Measurements from ENCODE around the gene LGMN. TPM values are rescaled to one million over a fixed set of nuclear protein-coding genes. Genes with fewer than 3 reads are reported as not detected.
"Not testable (repeated sequence)": the region's sequence is repeated elsewhere in the genome, so short reads cannot be mapped to it uniquely, and the experiment has no call there.

Gene LGMN
- total and polyA plus RNA-seq, 3 experiments from 2014 or later = 6.0 to 7.0 (median 7.0) TPM

GRCh38 chr14:92680330-92680729 lies 68.1 kb downstream of the LGMN start:
- H3K27ac ChIP-seq (ENCODE audit: low read depth, low read length); H3K27me3 Mint-ChIP-seq; DNase-seq; POLR2A ChIA-PET; H3K4me3 Mint-ChIP-seq; H3K9me3 ChIP-seq (ENCODE audit: low read length); H3K9me3 Mint-ChIP-seq; H3K4me3 ChIP-seq (ENCODE audit: low read length); H3K27me3 ChIP-seq (ENCODE audit: insufficient read depth, low read length, poor library complexity, severe bottlenecking): not testable (repeated sequence)
- peaks cover 30 to 39% (median 30%) of the 10 kb centered on the region in 3 donors for H3K4me1 Mint-ChIP-seq
- Histone ChIP-seq H3K4me1 (ENCODE audit: insufficient read depth, low read length) (peaks cover 33% of the 10 kb centered on the region), H3K36me3 (ENCODE audit: insufficient read depth, low read length) (peaks cover 64% of the 10 kb centered on the region)
- CTCF ChIA-PET = interaction anchor here (0.7 to 3.7 kb wide), 18 partner anchors 10 to 546 kb away, joined by 3 to 35 read pairs (median 4); partner anchors contain the start of gene RIN3
- H3K27ac Mint-ChIP-seq = peak overlapping the region in 5 of 8 donors; percentile 19 to 97 (median 68)
- peaks cover 6 to 82% (median 13%) of the 10 kb centered on the region in 3 donors for H3K36me3 Mint-ChIP-seq

GRCh38 chr14:92679246-92679645 lies 69.2 kb downstream of the LGMN start:
- peaks cover 59% of the 10 kb centered on the region for H3K36me3 ChIP-seq (ENCODE audit: insufficient read depth, low read length)
- H3K4me1 Mint-ChIP-seq = peaks cover 34 to 46% (median 35%) of the 10 kb centered on the region in 3 donors
- POLR2A ChIA-PET = no interaction called here
- H3K27ac Mint-ChIP-seq = peak overlapping the region in 4 of 8 donors; percentile 20 to 69 (median 56)
- peaks cover 35% of the 10 kb centered on the region for H3K4me1 ChIP-seq (ENCODE audit: insufficient read depth, low read length)
- H3K27ac ChIP-seq (ENCODE audit: low read depth, low read length) = no peak overlapping the region
- H3K27me3 ChIP-seq (ENCODE audit: insufficient read depth, low read length, poor library complexity, severe bottlenecking) = no peaks in the 10 kb centered on the region
- no peak overlapping the region for H3K4me3 ChIP-seq (ENCODE audit: low read length)
- no peak for DNase-seq
- CTCF ChIA-PET = interaction anchor here (0.7 to 1.9 kb wide), 2 partner anchors 218 to 617 kb away, joined by 3 to 7 read pairs; no protein-coding TSS in a partner anchor
- H3K4me3 Mint-ChIP-seq = no peak overlapping the region
- peaks cover 0 to 2% of the 10 kb centered on the region in 2 donors for H3K27me3 Mint-ChIP-seq
- no peaks in the 10 kb centered on the region for H3K9me3 Mint-ChIP-seq
- H3K9me3 ChIP-seq (ENCODE audit: low read length) = no peaks in the 10 kb centered on the region
- H3K36me3 Mint-ChIP-seq = peaks cover 6 to 83% (median 18%) of the 10 kb centered on the region in 3 donors

GRCh38 chr14:92678766-92679165 lies 69.7 kb downstream of the LGMN start:
- CTCF ChIA-PET = no interaction called here

GRCh38 chr14:92677955-92678354 lies 70.5 kb downstream of the LGMN start:
- Histone ChIP-seq H3K9me3 (ENCODE audit: low read length) (no peaks in the 10 kb centered on the region), H3K27me3 (ENCODE audit: insufficient read depth, low read length, poor library complexity, severe bottlenecking) (no peaks in the 10 kb centered on the region), H3K36me3 (ENCODE audit: insufficient read depth, low read length) (peaks cover 50% of the 10 kb centered on the region), H3K4me3 (ENCODE audit: low read length) (no peak overlapping the region), H3K27ac (ENCODE audit: low read depth, low read length) (no peak overlapping the region), H3K4me1 (ENCODE audit: insufficient read depth, low read length) (peaks cover 35% of the 10 kb centered on the region)
- Mint-ChIP-seq H3K9me3 (no peaks in the 10 kb centered on the region), H3K27me3 (peaks cover 0 to 2% of the 10 kb centered on the region in 2 donors), H3K36me3 (peaks cover 6 to 85% (median 18%) of the 10 kb centered on the region in 3 donors), H3K27ac (peak overlapping the region in 2 of 8 donors; percentile 56 to 90), H3K4me1 (peaks cover 35 to 53% (median 36%) of the 10 kb centered on the region in 3 donors), H3K4me3 (no peak overlapping the region)
- DNase-seq = no peak
- ChIA-PET CTCF (no interaction called here), POLR2A (no interaction called here)

More at GRCh38 chr14:92678766-92679165, 69.7 kb downstream of the LGMN start:
- no peak overlapping the region for H3K4me3 ChIP-seq (ENCODE audit: low read length)
- H3K9me3 Mint-ChIP-seq = no peaks in the 10 kb centered on the region
- DNase-seq = peak in 1 of 5 donors; percentile 17
- no peaks in the 10 kb centered on the region for H3K27me3 ChIP-seq (ENCODE audit: insufficient read depth, low read length, poor library complexity, severe bottlenecking)
- H3K27ac Mint-ChIP-seq = peak overlapping the region in 4 of 8 donors; percentile 20 to 90 (median 60)
- H3K27ac ChIP-seq (ENCODE audit: low read depth, low read length) = no peak overlapping the region
- H3K36me3 ChIP-seq (ENCODE audit: insufficient read depth, low read length) = peaks cover 54% of the 10 kb centered on the region
- POLR2A ChIA-PET = no interaction called here
- no peaks in the 10 kb centered on the region for H3K9me3 ChIP-seq (ENCODE audit: low read length)
- H3K27me3 Mint-ChIP-seq = peaks cover 0 to 2% of the 10 kb centered on the region in 2 donors
- no peak overlapping the region for H3K4me3 Mint-ChIP-seq
- peaks cover 6 to 84% (median 18%) of the 10 kb centered on the region in 3 donors for H3K36me3 Mint-ChIP-seq
- peaks cover 34 to 50% (median 35%) of the 10 kb centered on the region in 3 donors for H3K4me1 Mint-ChIP-seq
- H3K4me1 ChIP-seq (ENCODE audit: insufficient read depth, low read length) = peaks cover 35% of the 10 kb centered on the region

GRCh38 chr14:92677087-92677668 lies 71.2 kb downstream of the LGMN start:
- H3K27me3 Mint-ChIP-seq = peaks cover 0 to 2% of the 10 kb centered on the region in 2 donors
- H3K9me3 Mint-ChIP-seq = no peaks in the 10 kb centered on the region
- Histone ChIP-seq H3K27me3 (ENCODE audit: insufficient read depth, low read length, poor library complexity, severe bottlenecking) (no peaks in the 10 kb centered on the region), H3K36me3 (ENCODE audit: insufficient read depth, low read length) (peaks cover 45% of the 10 kb centered on the region), H3K27ac (ENCODE audit: low read depth, low read length) (no peak overlapping the region), H3K4me1 (ENCODE audit: insufficient read depth, low read length) (peaks cover 35% of the 10 kb centered on the region), H3K4me3 (ENCODE audit: low read length) (no peak overlapping the region), H3K9me3 (ENCODE audit: low read length) (no peaks in the 10 kb centered on the region)
- CTCF ChIA-PET = interaction anchor here (0.9 to 1.3 kb wide), 2 partner anchors 16 to 26 kb away, joined by 3 read pairs; no protein-coding TSS in a partner anchor
- POLR2A ChIA-PET = no interaction called here
- peak in 2 of 5 donors; percentile 20 to 31 for DNase-seq
- peak overlapping the region; percentile 48 to 92 (median 76) for H3K27ac Mint-ChIP-seq
- H3K4me1 Mint-ChIP-seq = peaks cover 41 to 57% (median 44%) of the 10 kb centered on the region in 3 donors
- peak overlapping the region in 1 of 7 donors; percentile 68 for H3K4me3 Mint-ChIP-seq
- peaks cover 6 to 87% (median 20%) of the 10 kb centered on the region in 3 donors for H3K36me3 Mint-ChIP-seq

- no peak overlapping the region for H3K4me3 ChIP-seq (ENCODE audit: low read length)
- DNase-seq = no peak
- Mint-ChIP-seq H3K27me3 (peaks cover 0 to 2% of the 10 kb centered on the region in 2 donors), H3K4me3 (peak overlapping the region in 2 of 7 donors; percentile 56 to 68), H3K9me3 (no peaks in the 10 kb centered on the region), H3K4me1 (peaks cover 43 to 56% (median 45%) of the 10 kb centered on the region in 3 donors), H3K27ac (peak overlapping the region; percentile 48 to 92 (median 76)), H3K36me3 (peaks cover 6 to 88% (median 20%) of the 10 kb centered on the region in 3 donors)
- ChIA-PET POLR2A (no interaction called here), CTCF (interaction anchor here (0.9 to 1.3 kb wide), 2 partner anchors 17 to 25 kb away, joined by 3 read pairs; no protein-coding TSS in a partner anchor)
- H3K36me3 ChIP-seq (ENCODE audit: insufficient read depth, low read length) = peaks cover 39% of the 10 kb centered on the region
- H3K27ac ChIP-seq (ENCODE audit: low read depth, low read length) = no peak overlapping the region
- no peaks in the 10 kb centered on the region for H3K27me3 ChIP-seq (ENCODE audit: insufficient read depth, low read length, poor library complexity, severe bottlenecking)
- H3K4me1 ChIP-seq (ENCODE audit: insufficient read depth, low read length) = peaks cover 34% of the 10 kb centered on the region
- no peaks in the 10 kb centered on the region for H3K9me3 ChIP-seq (ENCODE audit: low read length)
Observed at GRCh38 chr14:92676403-92677086, 71.9 kb downstream of the LGMN start.

- H3K36me3 Mint-ChIP-seq = peaks cover 1 to 87% (median 20%) of the 10 kb centered on the region in 3 donors
- ChIA-PET POLR2A (no interaction called here), CTCF (interaction anchor here (1.3 kb wide), 1 partner anchor 17 kb away, joined by 3 read pairs; no protein-coding TSS in a partner anchor)
- no peak overlapping the region for H3K27ac ChIP-seq (ENCODE audit: low read depth, low read length)
- no peaks in the 10 kb centered on the region for H3K27me3 ChIP-seq (ENCODE audit: insufficient read depth, low read length, poor library complexity, severe bottlenecking)
- H3K4me3 Mint-ChIP-seq = peak overlapping the region in 1 of 7 donors; percentile 43
- peaks cover 38 to 55% (median 40%) of the 10 kb centered on the region in 3 donors for H3K4me1 Mint-ChIP-seq
- peaks cover 30% of the 10 kb centered on the region for H3K4me1 ChIP-seq (ENCODE audit: insufficient read depth, low read length)
- no peak for DNase-seq
- peak overlapping the region; percentile 48 to 92 (median 67) for H3K27ac Mint-ChIP-seq
- peaks cover 0 to 3% of the 10 kb centered on the region in 2 donors for H3K27me3 Mint-ChIP-seq
- peaks cover 35% of the 10 kb centered on the region for H3K36me3 ChIP-seq (ENCODE audit: insufficient read depth, low read length)
- no peaks in the 10 kb centered on the region for H3K9me3 ChIP-seq (ENCODE audit: low read length)
- H3K4me3 ChIP-seq (ENCODE audit: low read length) = no peak overlapping the region
- no peaks in the 10 kb centered on the region for H3K9me3 Mint-ChIP-seq
Observed at GRCh38 chr14:92675976-92676375, 72.5 kb downstream of the LGMN start.

- Histone ChIP-seq H3K27me3 (ENCODE audit: insufficient read depth, low read length, poor library complexity, severe bottlenecking) (no peaks in the 10 kb centered on the region), H3K27ac (ENCODE audit: low read depth, low read length) (no peak overlapping the region), H3K4me1 (ENCODE audit: insufficient read depth, low read length) (peaks cover 30% of the 10 kb centered on the region), H3K36me3 (ENCODE audit: insufficient read depth, low read length) (peaks cover 35% of the 10 kb centered on the region), H3K4me3 (ENCODE audit: low read length) (no peak overlapping the region), H3K9me3 (ENCODE audit: low read length) (no peaks in the 10 kb centered on the region)
- POLR2A ChIA-PET = no interaction called here
- DNase-seq = no peak
- CTCF ChIA-PET = no interaction called here
- H3K27ac Mint-ChIP-seq = peak overlapping the region in 7 of 8 donors; percentile 32 to 92 (median 66)
- no peak overlapping the region for H3K4me3 Mint-ChIP-seq
- peaks cover 0 to 90% (median 20%) of the 10 kb centered on the region in 3 donors for H3K36me3 Mint-ChIP-seq
- H3K4me1 Mint-ChIP-seq = peaks cover 38 to 56% (median 40%) of the 10 kb centered on the region in 3 donors
- H3K27me3 Mint-ChIP-seq = peaks cover 0 to 5% of the 10 kb centered on the region in 2 donors
- no peaks in the 10 kb centered on the region for H3K9me3 Mint-ChIP-seq
Observed at GRCh38 chr14:92675421-92675820, 73.0 kb downstream of the LGMN start.

Data from CD8-positive, alpha-beta memory T cell (primary cell).